Ramos (cell line): Measurements from ENCODE around the gene PFN1.
"Not testable (repeated sequence)": the region's sequence is repeated elsewhere in the genome, so short reads cannot be mapped to it uniquely, and the experiment has no call there.

Experiments
- in situ Hi-C: fragments of 300-500 bp; cut with MboI; formaldehyde crosslinking; loops from one replicate; pipeline ENCODE4 v1.14.3; 2022; ENCODE audit warnings: low sequenced_read_pairs; ENCODE audit not compliant: unreplicated experiment

The PFN1 gene

DNA sequence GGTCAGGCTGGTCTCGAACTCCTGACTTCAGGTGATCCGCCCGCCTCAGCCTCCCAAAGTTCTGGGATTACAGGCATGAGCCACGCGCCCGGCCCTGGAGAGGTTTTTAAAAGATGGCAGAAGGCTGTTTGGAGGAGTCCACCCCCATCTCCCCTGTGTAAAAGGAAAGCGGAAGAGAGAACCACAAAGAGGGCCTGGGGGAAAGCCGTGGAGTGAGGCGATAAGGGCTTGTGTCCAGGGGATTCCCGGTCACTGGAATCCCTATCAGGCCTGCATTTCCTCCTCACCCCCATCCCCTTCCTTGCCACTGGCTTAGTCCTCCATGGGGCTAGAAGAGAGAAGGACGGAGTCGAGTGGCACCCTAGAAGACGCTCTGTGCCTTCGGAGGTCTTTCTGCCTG is 16.4 kb downstream of the PFN1 start, which contains the start of gene GP1BA:
Gene GP1BA (plus strand): TSS at position 315 of the 400 bp plus-strand sequence. CDS start 328 bp downstream, outside the sequence.
- in situ Hi-C loops: no loop called here

DNA sequence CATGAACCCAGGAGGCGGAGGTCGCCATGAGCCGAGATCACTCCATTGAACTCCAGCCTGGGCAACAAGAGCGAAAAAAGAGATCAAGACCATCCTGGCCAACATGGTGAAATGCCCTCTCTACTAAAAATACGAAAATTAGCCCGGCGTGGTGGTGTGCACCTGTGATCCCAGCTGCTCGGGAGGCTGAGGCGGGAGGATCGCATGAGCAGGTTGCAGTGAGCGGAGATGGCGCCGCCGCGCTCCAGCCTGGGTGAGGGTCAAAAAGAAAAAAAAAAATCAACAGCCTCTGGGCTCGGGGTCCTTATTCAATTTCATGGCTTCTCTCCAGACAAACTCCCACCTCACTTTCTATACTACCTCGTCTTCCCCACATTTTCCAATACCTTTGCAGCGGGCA is 19.4 kb downstream of the PFN1 start:
- in situ Hi-C loops: no loop called here

DNA sequence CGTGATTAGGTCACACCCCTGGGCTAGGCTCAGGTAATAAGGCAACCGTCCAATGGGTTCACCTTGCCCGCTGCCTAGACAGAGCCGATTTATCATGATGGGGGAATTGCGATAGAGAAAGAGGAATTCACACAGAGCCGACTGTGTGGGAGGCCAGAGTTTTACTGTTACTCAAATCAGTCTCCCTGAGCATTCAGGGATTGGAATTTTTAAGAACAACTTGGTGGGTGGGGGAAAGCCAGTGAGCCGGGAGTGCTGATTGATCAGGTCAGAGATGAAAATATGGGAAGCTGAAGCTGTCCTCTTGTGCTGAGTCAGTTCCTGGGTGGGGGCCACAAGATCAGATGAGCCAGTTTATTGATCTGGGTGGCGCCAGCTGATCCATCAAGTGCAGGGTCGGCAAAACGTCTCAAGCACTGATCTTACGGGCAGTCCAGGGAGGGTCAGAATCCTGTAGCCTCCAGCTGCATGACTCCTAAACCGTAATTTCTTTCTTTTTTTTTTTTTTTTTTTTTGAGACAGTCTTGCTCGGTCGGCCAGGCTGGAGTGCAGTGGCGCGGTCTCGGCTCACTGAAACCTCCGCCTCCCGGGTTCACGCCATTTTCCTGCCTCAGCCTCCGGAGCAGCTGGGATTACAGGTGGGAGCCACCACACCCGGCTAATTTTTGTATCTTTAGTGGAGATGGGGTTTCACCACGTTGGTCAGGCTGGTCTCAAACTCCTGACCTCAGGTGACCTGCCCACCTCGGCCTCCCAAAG is 21.6 kb downstream of the PFN1 start:
- in situ Hi-C loops: not testable (repeated sequence)

DNA sequence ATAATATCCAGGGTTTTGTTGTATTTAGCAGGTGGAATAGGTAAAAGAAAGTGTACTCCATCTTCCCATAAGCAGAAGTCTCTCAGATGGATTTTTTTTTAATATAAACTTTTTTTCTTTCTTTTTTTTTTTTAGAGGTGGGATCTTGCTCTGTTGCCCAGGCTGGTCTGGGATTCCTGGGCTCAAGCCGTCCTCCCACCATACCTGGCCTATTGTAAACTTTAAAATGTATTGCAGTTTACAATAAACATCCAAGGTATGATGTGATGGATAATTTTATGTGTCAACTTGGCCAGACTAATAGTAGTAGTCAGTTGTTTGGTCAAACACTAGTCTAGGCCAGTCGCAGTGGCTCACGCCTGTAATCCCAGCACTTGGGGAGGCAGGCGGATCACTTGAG is 27.0 kb downstream of the PFN1 start:
- in situ Hi-C loops: no loop called here

DNA sequence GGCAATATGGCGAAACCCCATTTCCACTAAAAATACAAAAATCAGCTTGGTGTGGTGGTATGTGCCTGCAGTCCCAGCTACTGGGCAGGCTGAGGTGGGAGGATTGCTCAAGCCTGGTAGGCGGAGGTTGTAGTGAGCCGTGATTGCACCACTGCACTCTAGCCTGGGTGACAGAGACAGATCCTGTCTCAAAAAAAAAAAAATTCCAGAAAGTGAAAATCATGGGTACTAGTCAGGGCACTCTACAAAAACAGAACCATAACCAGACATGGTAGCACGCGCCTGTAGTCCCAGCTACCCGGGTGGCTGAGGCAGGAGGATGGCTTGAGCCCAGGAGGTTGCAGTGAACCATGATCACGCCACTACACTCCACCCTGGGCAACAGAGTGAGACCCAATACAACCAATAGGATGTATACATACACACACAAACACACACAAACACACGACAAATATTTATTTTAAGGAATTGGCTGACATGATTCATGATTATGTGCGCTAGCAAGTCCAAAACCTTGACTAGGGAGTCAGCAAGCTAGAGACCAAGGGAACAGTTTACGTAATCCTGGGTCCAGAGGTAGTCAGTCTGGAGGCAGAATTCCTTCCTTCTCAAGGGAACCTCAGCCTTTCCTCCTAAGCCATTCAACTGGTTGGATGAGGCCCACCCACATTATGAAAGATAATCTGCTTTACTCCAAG is 27.8 kb downstream of the PFN1 start:
- in situ Hi-C loops: no loop called here

DNA sequence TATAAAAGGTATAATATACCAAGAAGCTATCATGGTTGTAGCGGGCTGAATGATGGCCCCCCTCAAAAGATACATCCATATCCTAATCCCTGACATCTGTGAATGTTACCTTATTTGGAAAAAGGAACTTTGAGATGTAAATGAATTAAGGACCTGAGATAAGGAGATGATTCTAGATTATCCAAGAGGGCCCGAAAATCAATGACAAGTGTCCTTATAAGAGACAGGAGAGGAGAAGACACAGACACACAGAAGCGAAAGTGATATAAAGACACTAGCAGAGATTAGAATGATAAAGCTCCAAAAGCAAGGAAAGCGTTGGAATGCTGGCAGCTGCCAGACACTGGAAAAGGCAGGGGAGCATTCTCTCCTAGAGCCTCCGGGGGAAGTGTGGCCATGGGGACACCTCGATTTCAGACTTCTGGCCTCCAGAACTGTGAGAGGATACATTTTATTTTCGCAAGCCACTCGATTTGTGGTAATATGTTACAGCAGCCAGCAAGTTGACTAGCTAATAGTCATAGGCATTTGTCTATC is 28.8 kb downstream of the PFN1 start:
- in situ Hi-C loops: no loop called here

DNA sequence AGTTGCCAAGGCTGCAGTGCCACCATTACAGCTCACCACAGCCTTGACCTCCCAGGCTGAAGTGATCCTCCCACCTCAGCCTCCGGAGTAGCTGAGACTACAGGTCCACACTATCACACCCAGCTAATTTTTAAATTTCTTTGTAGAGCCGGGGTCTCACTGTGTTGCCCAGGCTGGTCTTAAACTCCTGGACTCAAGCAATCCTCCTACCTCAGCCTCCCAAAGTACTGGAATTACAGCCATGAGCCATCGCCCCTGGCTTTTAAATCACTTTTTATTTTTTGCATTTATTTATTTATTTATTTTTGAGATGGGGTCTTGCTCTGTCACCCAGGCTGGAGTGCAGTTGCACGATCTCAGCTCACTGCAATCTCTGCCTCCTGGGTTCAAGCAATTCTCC is 33.8 kb downstream of the PFN1 start:
- in situ Hi-C loops: not testable (repeated sequence)

DNA sequence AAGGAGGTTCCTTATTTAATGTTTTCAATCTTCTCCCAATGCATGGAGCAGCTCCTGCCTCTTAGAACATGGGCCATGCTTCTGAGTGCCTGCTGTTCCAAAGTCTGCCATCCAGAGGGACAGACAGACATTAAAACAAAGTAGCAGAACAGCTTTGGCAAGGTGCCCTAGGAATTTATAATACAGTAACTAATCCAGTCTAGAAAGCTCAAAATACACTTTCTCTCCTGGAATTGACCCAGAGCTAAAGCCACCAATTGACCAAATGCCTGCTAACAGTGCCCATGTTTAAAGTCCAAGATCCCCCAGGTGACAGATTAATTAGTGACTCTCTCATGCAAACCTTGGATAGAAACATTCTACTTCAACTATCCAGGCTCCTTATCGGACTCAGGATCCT is 34.3 kb downstream of the PFN1 start:
- in situ Hi-C loops: no loop called here

DNA sequence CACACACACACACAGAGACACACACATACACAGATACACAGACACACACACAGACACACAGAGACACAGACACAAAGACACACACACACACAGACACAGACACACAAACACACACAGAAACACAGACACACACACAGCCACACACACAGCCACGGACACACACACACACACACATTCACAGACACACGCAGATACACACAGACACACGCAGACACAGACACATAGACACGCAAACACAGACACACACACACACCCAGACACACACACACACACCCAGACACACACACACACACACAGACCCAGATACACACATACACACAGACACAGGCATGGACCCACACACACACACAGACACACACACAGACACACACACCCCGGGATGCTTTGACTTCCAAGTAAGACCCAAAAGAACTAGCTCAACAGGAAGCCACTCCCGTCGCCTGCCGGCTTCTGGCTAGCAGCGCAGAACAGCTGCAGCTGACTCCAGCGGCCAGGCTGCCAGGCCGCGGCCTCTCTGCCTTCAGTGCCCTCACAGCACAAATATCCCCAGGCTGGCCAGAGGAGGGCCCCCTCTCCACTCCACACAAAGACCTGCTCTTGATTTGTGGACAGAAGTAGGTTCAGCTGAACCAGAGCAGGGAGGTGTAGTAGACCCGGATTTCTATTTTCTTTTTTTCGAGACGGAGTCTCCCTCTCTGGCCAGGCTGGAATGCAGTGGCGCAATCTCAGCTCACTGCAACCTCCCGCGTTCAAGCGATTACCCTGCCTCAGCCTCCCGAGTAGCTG is 39.4 kb downstream of the PFN1 start:
- in situ Hi-C loops: loop anchor here (10.0 kb wide), 1 partner anchor 146 kb away; no protein-coding TSS in a partner anchor

DNA sequence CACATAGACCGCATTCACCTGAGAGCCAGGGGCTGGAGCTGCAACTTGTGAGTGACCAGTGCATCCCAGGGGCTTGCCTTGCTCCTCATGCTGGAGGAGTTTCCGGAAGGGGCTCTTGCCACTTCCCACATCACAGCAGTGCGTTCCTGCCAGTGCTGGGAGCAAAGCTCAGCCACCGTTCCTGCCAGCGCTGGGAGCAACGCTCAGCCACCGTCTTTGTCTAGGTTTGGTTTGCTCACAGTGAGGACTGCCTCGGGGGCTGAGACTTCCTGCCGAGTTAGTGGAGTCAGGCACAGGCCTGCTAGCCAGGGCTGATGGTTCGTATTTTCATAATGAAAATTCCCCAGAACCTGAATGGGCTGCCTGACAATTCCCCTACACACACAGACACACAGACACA is 40.0 kb downstream of the PFN1 start:
- in situ Hi-C loops: loop anchor here (10.0 kb wide), 1 partner anchor 146 kb away; no protein-coding TSS in a partner anchor

DNA sequence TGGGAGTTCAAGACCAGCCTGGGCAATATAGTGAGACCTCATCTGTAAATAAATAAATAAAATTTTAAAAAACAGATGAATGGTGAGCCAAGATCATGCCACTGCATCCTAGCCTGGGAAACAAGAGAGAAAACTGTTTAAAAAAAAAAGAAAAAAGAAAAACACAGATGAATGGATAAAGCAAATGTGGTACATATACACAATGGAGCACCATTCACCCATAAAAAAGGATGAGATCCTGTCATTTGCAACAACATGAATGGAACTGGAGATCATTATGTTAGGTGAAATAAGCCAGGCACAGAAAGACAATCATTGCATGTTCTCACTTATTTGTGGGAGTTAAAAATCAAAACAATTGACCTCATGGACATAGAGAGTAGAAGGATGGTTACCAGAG is 41.7 kb downstream of the PFN1 start:
- in situ Hi-C loops: loop anchor here (10.0 kb wide), 1 partner anchor 148 kb away; no protein-coding TSS in a partner anchor

DNA sequence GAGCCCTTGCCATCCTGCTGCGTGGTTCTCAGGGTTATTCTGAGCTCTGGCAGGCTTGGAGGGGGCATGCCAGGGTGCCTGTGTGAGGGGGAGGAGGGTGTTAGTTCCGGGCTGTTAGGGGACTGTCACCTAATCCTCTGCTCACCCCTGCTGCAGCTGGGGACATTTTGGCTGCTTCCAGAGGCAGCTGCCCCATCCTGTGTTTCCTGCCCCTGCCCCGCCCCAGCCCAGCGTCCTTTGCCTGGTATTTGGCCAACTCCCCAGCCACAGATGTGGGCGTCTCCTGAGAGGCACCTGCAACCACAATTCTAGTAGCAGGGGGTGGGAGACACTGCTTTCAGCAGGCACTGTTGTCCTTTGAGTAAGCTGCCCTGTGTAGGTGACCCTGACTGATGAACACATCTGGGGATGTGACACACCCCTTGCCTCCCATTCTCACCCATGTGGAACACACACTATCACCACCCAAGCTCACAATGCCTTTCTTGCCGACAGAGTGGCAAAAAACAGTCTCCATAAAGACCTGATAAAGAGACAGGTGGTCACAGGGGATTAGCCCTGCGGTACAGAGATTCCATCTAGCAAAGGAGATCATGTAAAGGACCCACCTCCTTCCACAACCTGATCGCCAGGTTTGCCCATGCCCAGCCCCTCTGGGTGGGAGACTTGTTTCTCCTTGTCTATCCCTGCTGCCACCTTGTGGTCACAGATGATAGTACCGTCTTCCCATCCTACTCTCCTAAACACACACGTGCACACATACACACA is 45.1 kb downstream of the PFN1 start, which contains the start of gene CHRNE:
Gene CHRNE (minus strand): TSS at position 48 of the 768 bp plus-strand sequence. CDS start 35 bp downstream, at position 13.
- in situ Hi-C loops: loop anchor here (10.0 kb wide), 1 partner anchor 152 kb away; no protein-coding TSS in a partner anchor

DNA sequence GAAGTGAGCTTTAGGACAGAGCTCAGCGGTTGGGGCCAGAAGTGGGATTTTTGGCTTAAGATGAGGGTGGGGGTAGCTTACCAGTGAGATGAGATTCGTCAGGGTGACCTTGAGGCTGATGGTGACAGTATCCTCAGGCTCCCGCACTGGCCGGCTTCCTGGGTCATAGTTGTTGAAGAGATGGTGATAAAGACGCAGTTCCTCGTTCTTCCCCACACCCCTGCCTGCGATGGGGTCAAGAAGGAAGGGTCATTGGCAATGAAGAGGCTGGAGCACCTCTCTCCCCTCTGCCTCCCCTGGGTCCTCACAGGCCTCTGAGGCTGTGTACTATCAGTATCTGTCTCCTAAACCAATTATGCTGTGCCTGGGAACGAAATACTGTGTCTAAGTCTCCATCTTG is 45.8 kb downstream of the PFN1 start:
- in situ Hi-C loops: loop anchor here (10.0 kb wide), 1 partner anchor 152 kb away; no protein-coding TSS in a partner anchor

DNA sequence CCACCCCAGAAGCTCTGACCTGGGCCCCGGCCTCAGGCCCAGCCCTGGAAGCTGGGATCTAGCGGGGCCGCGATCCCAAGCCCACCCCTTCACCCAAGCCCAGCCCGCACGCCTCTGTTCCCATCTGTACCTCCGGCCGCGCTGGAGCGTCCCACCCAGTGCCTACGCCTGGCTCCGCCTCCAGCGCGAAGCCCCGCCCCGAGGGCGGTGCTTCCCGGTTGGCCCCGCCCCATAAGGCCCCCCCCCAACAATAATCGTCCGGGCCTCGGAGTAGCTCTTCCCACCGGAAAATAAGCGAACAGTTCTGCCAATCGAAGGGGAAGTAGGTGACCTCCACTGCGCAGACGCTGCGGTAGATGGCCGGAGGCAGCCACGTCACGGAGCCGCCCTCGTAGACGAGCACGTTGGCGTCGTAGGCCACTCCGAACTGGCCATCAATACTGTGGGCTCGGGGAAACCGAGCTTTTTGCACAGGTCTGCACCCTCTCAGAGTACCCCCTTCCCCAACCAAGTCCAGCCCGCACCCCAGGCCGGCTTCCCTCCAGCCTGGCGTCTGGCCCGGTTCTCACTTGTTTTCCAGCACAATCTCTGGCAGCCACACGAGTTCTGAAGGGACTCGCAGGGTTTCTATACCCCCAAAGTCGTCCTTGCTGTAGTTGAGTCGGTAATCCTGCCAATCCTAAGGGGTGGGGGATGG is 46.5 kb downstream of the PFN1 start:
- in situ Hi-C loops: loop anchor here (10.0 kb wide), 1 partner anchor 153 kb away; no protein-coding TSS in a partner anchor

DNA sequence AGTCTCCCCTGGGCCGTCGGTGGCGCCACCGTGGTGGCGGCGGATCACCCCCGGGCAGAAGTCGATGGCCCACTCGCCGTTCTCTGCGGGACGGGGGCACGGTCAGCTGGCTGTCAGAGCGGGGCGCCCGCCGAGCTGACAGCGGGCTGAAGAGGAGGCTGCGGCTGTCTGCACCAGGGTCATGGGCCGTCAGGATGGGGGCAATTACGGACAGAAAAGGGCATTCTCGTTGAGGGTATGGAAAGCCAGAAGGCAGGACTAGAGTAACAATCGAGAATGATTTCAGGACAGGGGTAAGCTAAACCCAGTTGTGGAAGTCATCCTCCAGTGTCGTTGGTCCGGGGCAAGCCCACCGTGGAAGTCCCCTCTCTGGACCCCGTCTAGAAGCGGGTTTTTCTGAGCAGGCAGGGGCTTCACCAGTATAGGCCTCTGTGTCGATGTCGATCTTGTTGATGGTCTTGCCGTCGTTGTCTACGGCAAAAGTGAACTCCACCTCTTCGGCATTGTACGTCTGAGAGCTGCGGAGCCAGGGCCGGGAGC is 47.2 kb downstream of the PFN1 start:
- in situ Hi-C loops: loop anchor here (10.0 kb wide), 1 partner anchor 154 kb away; no protein-coding TSS in a partner anchor

DNA sequence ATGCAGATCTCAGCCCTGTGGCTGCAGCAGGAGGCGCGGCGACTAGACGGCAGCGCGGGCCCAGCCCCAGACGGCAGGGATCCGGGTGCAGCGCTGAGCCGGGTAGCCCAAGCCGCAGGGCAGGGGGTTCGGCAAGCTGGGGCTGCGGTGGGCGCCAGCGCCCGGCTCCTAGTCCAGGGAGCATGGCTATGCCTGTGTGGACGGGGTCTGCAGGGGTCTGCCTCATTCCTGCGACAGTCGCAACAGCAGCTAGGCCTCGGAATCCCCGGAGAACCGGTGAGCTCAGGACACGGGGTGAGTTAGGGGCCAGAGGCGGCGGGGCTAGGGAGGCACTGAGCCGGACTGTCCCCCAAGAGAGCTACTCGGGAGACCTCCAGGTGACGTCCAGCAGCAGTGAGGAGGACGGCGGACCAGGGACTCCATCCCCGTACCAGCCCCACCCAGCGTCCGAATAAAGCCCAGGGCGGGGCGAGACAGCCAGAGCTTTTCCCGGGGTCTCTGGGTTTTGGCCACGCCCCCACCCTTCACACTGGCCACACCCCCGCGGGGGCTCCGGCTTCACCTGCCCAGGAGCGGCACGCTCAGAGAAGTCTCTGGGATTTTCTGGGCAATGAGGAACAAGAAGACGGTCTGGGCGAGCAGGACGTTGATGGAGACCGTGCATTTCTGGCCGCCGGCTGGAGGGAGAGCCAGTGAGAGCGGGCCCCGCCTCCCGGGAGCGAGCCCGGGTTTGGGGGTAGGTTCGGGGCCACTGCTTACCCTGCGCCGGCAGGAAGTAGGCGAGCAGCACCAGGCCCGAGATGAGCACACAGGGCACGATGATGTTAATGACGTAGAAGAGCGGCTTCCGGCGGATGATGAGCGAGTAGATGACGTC is 47.9 kb downstream of the PFN1 start:
- in situ Hi-C loops: loop anchor here (10.0 kb wide), 1 partner anchor 154 kb away; no protein-coding TSS in a partner anchor
